GM04503 (cell line): Measurements from ENCODE around the gene SEC23A.
"Not testable (repeated sequence)": the region's sequence is repeated elsewhere in the genome, so short reads cannot be mapped to it uniquely, and the experiment has no call there.

Experiments used
- DNase-seq: peaks from one replicate; pipeline ENCODE4 v3.0.0-alpha.2; 2012; ENCODE audit warnings: low read depth

Gene SEC23A

DNA sequence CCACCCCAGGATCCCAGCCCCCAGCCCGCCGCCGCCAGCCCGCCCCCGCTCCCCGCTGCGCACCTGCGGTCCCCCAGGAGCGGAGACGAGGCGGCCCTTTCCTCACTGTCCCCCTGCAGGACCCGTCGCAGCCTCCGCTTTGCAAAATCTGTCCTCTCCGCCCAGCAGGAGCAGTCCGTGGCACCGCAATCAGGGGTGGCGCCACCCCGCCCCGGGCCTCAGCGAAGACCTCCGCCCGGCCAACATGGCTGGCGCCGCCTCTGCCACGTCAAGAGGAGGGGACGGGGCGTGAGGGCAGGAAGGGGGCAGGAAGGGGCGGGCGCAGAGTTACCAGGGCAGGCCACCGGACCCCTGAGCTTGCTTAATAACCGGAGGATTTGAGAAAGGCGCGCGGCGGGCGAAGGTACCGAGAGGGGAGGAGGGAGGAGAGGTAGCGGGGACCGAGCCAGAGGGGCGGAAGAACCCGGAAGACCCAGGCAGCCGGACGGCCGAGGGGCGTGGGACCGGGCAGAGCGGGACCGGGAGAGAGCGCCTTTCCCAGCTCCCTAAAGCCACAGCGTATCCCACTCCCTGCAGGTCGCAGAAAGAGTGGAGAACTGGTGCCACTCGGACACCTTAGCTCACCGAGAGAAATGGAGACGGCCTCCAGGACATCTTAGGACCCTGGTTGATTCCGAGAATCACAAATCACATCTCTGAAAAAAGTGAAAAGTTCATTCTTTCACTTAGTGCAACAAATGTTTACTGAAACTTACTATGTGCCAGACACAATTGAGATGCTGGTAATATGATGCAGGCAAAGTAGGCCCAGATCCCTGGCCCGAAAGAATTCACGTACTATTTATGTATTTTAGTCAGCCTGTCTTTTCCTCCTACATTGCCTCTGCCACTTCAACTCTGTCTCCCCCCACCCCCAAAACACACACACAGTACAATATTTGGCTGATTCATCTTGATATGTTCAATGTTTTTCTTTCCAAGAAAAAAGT is at the start of gene SEC23A:
SEC23A (minus strand) TSS at position 267 of the 989 bp plus-strand sequence. CDS start 7,117 bp downstream, outside the sequence.
- DNase-seq: peak; percentile 40

DNA sequence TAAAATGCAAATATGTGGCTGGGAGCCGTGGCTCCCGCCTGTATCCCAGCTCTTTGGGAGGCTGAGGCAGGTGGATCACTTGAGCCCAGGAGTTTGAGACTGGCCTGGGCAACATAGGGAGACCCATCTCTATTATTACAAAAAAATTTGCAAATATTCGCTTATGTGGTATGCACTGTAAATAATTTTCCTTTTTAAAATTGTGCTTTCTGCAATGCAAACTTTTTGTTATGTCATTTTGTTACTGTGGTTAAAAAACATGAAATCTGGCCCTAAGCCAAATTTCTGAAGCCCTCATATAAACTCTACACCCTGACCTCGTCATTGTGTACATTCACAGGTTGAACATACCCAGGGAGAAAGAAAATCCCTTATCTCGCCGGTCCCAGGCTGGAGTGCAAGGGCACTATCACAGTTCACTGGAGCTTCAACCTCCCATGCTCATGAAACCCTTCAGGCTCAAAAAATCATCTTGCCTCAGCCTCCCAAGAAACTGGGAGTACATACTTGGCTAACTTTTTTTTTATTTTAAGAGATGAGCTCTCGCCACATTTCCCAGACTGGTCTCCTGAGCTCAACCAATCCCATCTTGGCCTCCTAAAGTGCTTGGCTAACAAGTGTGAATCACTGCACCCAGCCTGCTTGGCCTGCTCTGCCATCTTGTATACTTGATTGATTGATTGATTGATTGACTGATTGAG is 42.4 kb upstream of the SEC23A start:
- DNase-seq: no peak

- not testable (repeated sequence) for DNase-seq
These were observed 40.2 kb upstream of the SEC23A start for GRCh38 chr14:39143226-39143625.

GRCh38 chr14:39141623-39142022 is 38.6 kb upstream of the SEC23A start:
- not testable (repeated sequence) for DNase-seq

DNA sequence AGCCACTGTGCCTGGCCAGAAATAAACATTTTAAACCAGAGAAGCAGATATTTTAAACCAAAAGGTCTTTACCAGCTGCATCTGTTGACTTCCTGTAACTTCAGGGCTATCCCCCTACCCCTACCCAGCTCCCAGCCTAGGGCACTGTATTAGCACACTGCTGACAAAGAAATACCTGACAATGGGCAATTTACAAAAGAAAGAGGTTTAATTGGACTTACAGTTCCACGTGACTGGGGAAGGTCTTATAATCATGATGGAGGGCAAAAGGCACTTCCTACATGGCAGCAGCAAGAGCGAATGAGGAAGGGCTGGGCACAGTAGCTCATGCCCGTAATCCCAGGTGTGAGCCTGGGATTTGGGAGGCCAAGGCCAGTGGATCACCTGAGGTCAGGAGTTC is 37.1 kb upstream of the SEC23A start:
- DNase-seq: no peak

DNA sequence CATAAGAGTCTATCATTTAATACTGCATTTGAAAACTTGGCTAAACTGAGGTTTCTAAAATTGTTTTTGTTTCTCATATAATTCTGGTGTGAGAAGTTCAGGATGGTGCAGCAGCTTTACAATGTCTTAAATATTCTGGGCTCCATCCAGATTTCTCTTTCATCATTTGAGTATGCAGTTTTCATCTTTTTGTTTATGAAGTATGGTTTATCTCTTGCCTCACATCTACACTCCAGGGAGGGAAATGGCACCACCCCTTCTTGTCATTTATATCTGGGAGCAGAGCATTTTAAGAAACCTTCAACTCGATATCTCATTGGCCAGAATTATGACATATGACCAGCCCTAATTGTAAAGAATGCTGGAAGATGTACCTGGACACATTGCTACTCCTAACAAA is 35.4 kb upstream of the SEC23A start:
- DNase-seq: no peak

DNA sequence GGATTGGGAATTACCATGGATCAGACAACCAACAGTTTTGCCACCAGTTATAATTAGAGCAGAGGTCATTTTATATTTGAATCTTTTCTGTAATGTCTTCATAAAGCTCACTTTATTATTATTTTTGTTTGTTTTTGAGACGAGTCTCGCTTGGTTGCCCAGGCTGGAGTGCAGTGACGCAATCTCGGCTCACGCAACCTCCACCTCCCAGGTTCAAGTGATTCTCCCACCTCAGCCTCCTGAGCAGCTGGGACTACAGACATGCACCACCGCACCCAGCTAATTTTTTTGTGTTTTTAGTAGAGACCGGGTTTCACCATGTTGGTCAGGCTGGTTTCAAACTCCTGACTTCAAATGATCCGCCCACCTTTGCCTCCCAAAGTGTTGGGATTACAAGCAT is 34.8 kb upstream of the SEC23A start:
- not testable (repeated sequence) for DNase-seq

- peak; percentile 47 for DNase-seq
These were observed 19.5 kb upstream of the SEC23A start for GRCh38 chr14:39122330-39123138.

DNA sequence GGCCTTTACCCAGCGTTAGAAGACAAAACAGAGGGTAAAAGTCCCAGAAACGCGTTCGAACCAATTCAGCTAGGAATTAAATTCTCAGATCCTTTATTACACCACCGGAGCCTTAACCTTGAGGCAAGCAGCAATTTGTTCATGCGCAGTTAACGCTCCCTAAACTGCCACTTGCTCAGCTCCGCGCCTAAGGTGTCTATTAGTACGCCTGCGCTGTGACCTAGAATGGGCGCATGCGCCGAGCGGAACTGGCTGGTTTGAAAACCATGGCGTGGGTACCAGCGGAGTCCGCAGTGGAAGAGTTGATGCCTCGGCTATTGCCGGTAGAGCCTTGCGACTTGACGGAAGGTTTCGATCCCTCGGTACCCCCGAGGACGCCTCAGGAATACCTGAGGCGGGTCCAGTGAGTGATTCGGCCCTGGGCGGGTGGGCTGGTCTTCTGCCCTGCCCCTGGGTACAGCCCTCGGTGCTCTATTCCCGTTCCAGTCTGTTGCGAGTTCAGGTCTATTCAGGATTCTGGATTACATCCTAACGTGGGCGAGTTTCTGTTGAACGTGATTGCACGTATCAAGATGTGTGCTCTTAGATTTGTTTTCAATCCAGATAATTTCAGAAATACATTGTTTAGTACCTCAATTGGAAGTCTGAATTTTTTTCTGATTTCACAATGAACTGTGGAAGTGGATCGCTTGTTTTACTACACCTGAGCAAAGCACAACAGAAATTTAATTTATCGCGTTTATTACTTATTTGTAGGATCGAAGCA is 11.2 kb upstream of the SEC23A start, which contains the start of gene GEMIN2:
GEMIN2 (plus strand) TSS at position 251 of the 766 bp plus-strand sequence; CDS start at position 267, 16 bp downstream.
- peak; percentile 72 for DNase-seq

- DNase-seq: no peak
These were observed 10.6 kb upstream of the SEC23A start for GRCh38 chr14:39113685-39114072.

DNA sequence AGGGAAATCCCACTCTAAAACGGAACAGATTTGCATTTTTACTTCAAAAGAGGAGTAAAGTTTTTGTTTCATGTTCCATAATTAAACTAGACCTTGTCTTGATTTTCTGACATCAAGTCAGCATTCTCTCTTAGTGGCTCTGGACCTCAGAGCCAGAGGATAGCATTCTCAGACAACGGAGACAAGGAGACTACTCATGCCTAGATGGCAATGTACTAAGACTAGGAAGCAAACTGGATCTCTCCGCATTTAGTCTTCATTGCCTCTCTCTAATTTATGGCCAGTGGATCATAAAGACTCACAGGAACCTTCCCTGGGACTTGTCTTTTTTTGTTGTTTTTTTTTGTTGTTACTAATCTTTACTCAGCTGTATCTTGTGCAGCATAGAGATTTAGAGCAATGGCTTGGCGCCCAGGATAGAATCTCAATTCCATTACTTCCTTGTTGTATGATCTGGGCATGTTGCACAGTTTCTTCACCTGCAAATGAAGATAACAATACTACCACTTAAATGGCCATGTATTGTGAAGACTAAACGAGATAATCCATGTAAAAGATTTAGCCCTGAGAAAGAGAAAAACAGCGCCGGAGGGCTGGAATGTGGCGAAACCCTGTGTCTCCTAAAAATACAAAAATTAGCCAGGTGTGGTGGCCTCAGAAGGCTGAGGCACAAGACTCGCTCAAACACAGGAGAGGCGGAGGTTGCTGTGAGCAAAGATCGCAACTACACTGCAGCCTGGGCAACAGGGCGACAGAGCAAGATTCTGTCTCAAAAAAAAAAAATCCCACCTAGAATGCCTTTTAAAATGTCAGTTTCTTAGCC is 7.1 kb upstream of the SEC23A start:
- DNase-seq: no peak

GRCh38 chr14:39108791-39109190 is 5.8 kb upstream of the SEC23A start:
- DNase-seq: no peak

- DNase-seq: no peak
These were observed 4.6 kb upstream of the SEC23A start for GRCh38 chr14:39107591-39107996.

GRCh38 chr14:39104078-39104801 is 1.2 kb upstream of the SEC23A start:
- DNase-seq: not testable (repeated sequence)

DNA sequence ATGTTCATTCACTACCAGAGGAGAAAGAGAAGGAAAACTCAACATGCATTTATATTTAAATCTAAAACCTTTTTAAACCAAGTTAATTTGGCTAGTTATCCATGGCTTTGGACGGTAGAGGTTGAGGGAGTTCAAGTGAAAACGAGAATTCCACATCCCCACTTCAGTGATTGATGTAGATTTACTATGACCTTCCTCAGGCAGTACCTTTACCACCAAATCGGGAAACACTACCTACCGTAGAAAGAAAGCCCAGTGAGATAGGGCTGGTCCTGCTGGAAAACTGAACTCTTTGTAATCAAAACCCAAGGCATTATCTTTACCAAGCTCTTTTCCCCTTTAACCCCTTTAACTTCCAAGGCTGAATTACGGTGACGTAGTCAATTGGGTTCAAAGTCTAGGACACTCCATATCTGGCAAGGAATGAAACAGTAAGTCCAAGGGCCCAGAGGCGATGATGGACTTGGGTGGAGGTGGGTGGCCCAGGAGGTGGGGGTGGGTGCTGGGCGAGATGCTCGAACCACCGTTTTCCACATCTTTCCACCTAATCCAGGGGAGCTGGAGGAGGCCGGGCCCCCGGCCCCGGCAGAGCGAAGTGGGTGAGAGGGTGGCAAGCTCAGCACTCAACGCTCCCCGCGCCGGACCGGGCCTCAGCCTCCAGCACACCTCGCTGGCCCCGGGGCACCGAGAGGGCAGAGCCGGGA is 618 bp downstream of the SEC23A start:
- no peak for DNase-seq

GRCh38 chr14:39099748-39100147 is 3.3 kb downstream of the SEC23A start:
- no peak for DNase-seq

GRCh38 chr14:39099215-39099614 is 3.8 kb downstream of the SEC23A start:
- not testable (repeated sequence) for DNase-seq

DNA sequence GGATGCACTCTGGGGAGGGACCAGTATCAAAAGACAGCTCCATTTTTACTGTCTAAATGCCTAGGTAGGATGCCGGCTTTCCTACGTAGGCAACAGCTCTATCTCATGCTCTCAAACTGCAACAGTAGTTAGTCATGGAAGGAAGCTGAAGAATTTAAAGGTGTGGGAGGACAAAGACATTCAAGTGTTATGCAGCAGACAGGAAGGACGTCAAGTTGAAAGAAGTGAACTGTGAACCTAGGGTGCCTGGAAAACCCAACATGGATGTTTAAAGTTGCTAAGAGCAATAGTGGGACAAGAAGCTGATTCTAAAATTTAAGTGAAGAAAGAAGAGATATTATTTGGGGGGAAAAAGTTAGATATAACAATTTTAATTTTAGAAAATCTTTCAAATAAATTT is 5.9 kb downstream of the SEC23A start:
- DNase-seq: no peak

DNA sequence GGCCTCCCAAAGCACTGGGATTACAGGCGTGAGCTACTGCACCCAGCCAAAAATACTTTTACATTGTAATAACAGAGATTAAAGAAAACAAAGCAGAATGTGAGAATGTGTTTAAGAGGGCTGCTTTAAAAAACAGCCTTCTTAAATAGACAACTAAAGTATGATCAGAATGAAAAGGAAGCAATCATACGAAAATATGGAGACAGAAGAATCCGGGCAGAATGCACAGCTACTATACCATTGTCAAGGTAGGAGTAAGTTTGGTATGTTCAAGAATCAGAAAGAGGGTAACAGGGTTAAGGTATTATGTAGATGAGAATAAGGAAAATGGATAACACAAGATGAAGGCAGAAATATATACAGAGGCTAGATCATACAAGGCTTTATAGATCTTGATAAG is 8.5 kb downstream of the SEC23A start:
- DNase-seq: no peak
